ENCODE results near the gene FHAD1.

DNA sequence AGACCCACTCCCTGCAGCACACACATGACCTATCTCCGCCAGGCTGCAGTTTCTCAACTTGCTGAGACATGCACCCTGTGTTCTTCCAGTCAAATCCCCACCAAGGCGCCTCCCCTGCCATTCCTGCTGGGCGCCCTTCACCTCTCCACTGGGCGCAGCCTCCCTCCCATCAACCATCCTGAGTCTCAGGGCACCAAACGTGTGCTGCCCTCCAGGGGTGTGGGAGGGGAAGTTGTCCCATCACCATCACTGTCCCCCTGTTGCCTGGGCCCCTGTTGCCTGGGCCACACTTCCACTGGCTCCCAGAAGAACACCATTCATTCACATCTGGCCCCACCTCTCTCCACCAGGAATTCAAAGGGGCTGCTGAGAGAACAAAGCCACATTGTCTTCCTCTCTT is 117.7 kb downstream of the FHAD1 start:
- TF ChIP-seq POLR2A (IDR thresholded peaks at IDR 0.05) (no peak), CTCF (IDR thresholded peaks at IDR 0.05) (no peak)
